Thyroid gland (tissue), 4 donors: ENCODE measurements around the gene PRKCE.

Source experiments
- CTCF ChIP-seq, 6 experiments: fragments of 200-600 bp in 3 of 6; fragments of 450-650 bp in 3 of 6; sonication (generic) in 3 of 6; IDR thresholded peaks; one replicate each; pipeline ENCODE4 v1.5.1; 2016 to 2019; ENCODE audit warnings: antibody characterized with exemption in 6 of 6, mild to moderate bottlenecking in 2 of 6, inconsistent platforms in 1 of 6, moderate library complexity in 1 of 6
- POLR2A ChIP-seq, 2 donors: fragments of 450-650 bp; IDR thresholded peaks; one replicate each; pipeline ENCODE4 v1.6.1; 2017; ENCODE audit warnings: antibody characterized with exemption in 2 of 2, mild to moderate bottlenecking in 2 of 2, moderate library complexity in 1 of 2

GRCh38 chr2:45643095-45643494 lies 8.4 kb upstream of the PRKCE start:
- no peak for TF ChIP-seq CTCF (IDR thresholded peaks at IDR 0.05)
- TF ChIP-seq POLR2A (IDR thresholded peaks at IDR 0.05), result no peak
